Stimulated activated CD4-positive, alpha-beta T cell treated with anti-CD3 and anti-CD28 coated beads, Interleukin-1b, Interleukin-23, amount 100 ng/mL, for 1 hour (primary cell): ENCODE results near the gene CBLC.

Experiments
- DNase-seq, 2 donors: peaks; one replicate each; pipeline ENCODE4 v3.0.0-alpha.2; 2020; ENCODE audit warnings: low read depth in 2 of 2

Gene CBLC

GRCh38 chr19:44777715-44778347 is at the start of gene CBLC:
Gene CBLC (plus strand): TSS chr19:44777890. CDS start chr19:44777932, 42 bp downstream.
- DNase-seq, result no peak

GRCh38 chr19:44728178-44728577 is 49.5 kb upstream of the CBLC start:
- DNase-seq, result no peak

GRCh38 chr19:44729516-44730033 is 48.1 kb upstream of the CBLC start:
- DNase-seq, result no peak

- no peak for DNase-seq
These were observed 46.6 kb upstream of the CBLC start for GRCh38 chr19:44731081-44731480.

GRCh38 chr19:44731622-44732021 is 46.1 kb upstream of the CBLC start:
- DNase-seq, result no peak

- no peak for DNase-seq
These were observed 45.3 kb upstream of the CBLC start for GRCh38 chr19:44732235-44733014.

- DNase-seq, result no peak
These were observed 43.3 kb upstream of the CBLC start for GRCh38 chr19:44734357-44734756.

- DNase-seq, result no peak
These were observed 42.7 kb upstream of the CBLC start for GRCh38 chr19:44735011-44735410.

- no peak for DNase-seq
These were observed 40.2 kb upstream of the CBLC start for GRCh38 chr19:44737238-44738071.

GRCh38 chr19:44738136-44738535 is 39.6 kb upstream of the CBLC start:
- DNase-seq, result no peak

- DNase-seq, result no peak
These were observed 38.8 kb upstream of the CBLC start for GRCh38 chr19:44738603-44739558.

GRCh38 chr19:44740351-44740824 is 37.3 kb upstream of the CBLC start:
- no peak for DNase-seq

- no peak for DNase-seq
These were observed 36.4 kb upstream of the CBLC start for GRCh38 chr19:44741258-44741731.

- DNase-seq, result no peak
These were observed 35.8 kb upstream of the CBLC start for GRCh38 chr19:44741841-44742329.

GRCh38 chr19:44742330-44743061 is 35.2 kb upstream of the CBLC start:
- DNase-seq, result no peak

- no peak for DNase-seq
These were observed 32.8 kb upstream of the CBLC start for GRCh38 chr19:44744871-44745332.

GRCh38 chr19:44745341-44745831 is 32.3 kb upstream of the CBLC start:
- no peak for DNase-seq

GRCh38 chr19:44745887-44746600 is 31.6 kb upstream of the CBLC start:
- DNase-seq, result no peak

GRCh38 chr19:44746616-44746945 is 31.1 kb upstream of the CBLC start:
- no peak for DNase-seq
